HG03175 (cell line): Measurements from ENCODE around the gene AGT.

ENCODE experiments used
- ATAC-seq: cut with Tn5 transposase; IDR thresholded peaks from one replicate; pipeline ENCODE4 v1.9.1; 2021; ENCODE audit warnings: mild to moderate bottlenecking, moderate library complexity; ENCODE audit not compliant: unreplicated experiment

AGT gene

GRCh38 chr1:230713915-230714764, at the start of gene AGT:
Gene AGT (minus strand): TSS chr1:230714122. CDS start chr1:230710823, 3,299 bp downstream.
- no peak for ATAC-seq

- ATAC-seq, result no peak
These were observed 47.7 kb upstream of the AGT start for GRCh38 chr1:230761443-230762167.

- no peak for ATAC-seq
These were observed 46.5 kb upstream of the AGT start for GRCh38 chr1:230760360-230760827.

- ATAC-seq, result no peak
These were observed 45.6 kb upstream of the AGT start for GRCh38 chr1:230759369-230760065.

- no peak for ATAC-seq
These were observed 44.9 kb upstream of the AGT start for GRCh38 chr1:230758709-230759368.

GRCh38 chr1:230757856-230758708, 44.2 kb upstream of the AGT start:
- ATAC-seq, result no peak

- ATAC-seq, result no peak
These were observed 40.9 kb upstream of the AGT start for GRCh38 chr1:230754796-230755195.

GRCh38 chr1:230753586-230754251, 39.8 kb upstream of the AGT start:
- ATAC-seq, result no peak

GRCh38 chr1:230753191-230753585, 39.3 kb upstream of the AGT start:
- no peak for ATAC-seq

- no peak for ATAC-seq
These were observed 38.5 kb upstream of the AGT start for GRCh38 chr1:230752407-230752806.

GRCh38 chr1:230750986-230751625, 37.2 kb upstream of the AGT start:
- no peak for ATAC-seq

GRCh38 chr1:230750576-230750975, 36.7 kb upstream of the AGT start:
- ATAC-seq, result no peak

- no peak for ATAC-seq
These were observed 35.7 kb upstream of the AGT start for GRCh38 chr1:230749635-230750034.

- no peak for ATAC-seq
These were observed 35.2 kb upstream of the AGT start for GRCh38 chr1:230749150-230749549.

- no peak for ATAC-seq
These were observed 34.2 kb upstream of the AGT start for GRCh38 chr1:230747890-230748800.

- no peak for ATAC-seq
These were observed 33.3 kb upstream of the AGT start, which contains the start of gene CAPN9 for GRCh38 chr1:230747127-230747730. Gene CAPN9 (plus strand): TSS chr1:230747388. CDS start chr1:230747497, 109 bp downstream.

GRCh38 chr1:230746617-230747016, 32.7 kb upstream of the AGT start:
- no peak for ATAC-seq
